Activated T-cell treated with anti-CD3 and anti-CD28 coated beads, Interleukin-2, amount 50 U/mL, for 4 hours (primary cell): Measurements from ENCODE around the gene RANGAP1. TPM values are rescaled to one million over a fixed set of nuclear protein-coding genes. Genes with fewer than 3 reads are reported as not detected.
A peak's percentile ranks its signal among the peaks of the same experiment; 100 is the strongest.

ENCODE experiments used
- ATAC-seq, 2 donors: fragments of 200-7000 bp; cut with Tn5 transposase; one replicate each; pipeline ENCODE4 v1.10.0; 2021
- DNase-seq: peaks from one replicate; pipeline ENCODE4 v3.0.0-alpha.2; 2020
- H3K27me3 Mint-ChIP-seq: one replicate; pipeline ENCODE4 v1.8.0; 2021; ENCODE audit warnings: low read depth, mixed read lengths
- H3K36me3 Mint-ChIP-seq: one replicate; pipeline ENCODE4 v1.8.0; 2022; ENCODE audit warnings: mixed read lengths; ENCODE audit not compliant: insufficient read depth
- H3K4me1 Mint-ChIP-seq: one replicate; pipeline ENCODE4 v1.8.0; 2021; ENCODE audit warnings: low read depth, mixed read lengths
- H3K4me3 Mint-ChIP-seq: one replicate; pipeline ENCODE4 v1.8.0; 2021; ENCODE audit warnings: mild to moderate bottlenecking, moderate library complexity, mixed read lengths
- H3K9me3 Mint-ChIP-seq: one replicate; pipeline ENCODE4 v1.8.0; 2021; ENCODE audit warnings: mixed read lengths
- total RNA-seq, 3 donors: library from RNA; stranded (reverse); gene quantifications; one replicate each; pipeline ENCODE4 v1.2.1, GENCODE V29; 2021

Gene RANGAP1
- total RNA-seq, 3 donors from 2014 or later = 191 to 205 (median 192) TPM

- peak overlapping the region; percentile 85 for H3K4me3 Mint-ChIP-seq
- DNase-seq = peak; percentile 78
- no peaks in the 10 kb centered on the region for H3K36me3 Mint-ChIP-seq
- H3K27me3 Mint-ChIP-seq = peaks cover 6% of the 10 kb centered on the region
- peak; percentile 92 to 93 for ATAC-seq
- no peaks in the 10 kb centered on the region for H3K9me3 Mint-ChIP-seq
- H3K4me1 Mint-ChIP-seq = peaks cover 11% of the 10 kb centered on the region
Measured at GRCh38 chr22:41197038-41197972, 88.7 kb downstream of the RANGAP1 start.

Other genes starting within 250 kb of the RANGAP1 start
- 10 to 100 TPM; 43.7 to 52.0 (median 51.4) TPM for gene EP300, start 193.6 kb downstream of the RANGAP1 start, total RNA-seq
- 10 to 100 TPM; 57.4 to 57.8 (median 57.5) TPM for gene L3MBTL2, start 80.9 kb downstream of the RANGAP1 start, total RNA-seq
- under 1 TPM; 0.24 to 0.86 (median 0.60) TPM for gene CHADL, start 45.3 kb downstream of the RANGAP1 start, total RNA-seq
- gene ZC3H7B, start 15.3 kb upstream of the RANGAP1 start, total RNA-seq = 10 to 100 TPM; 57.0 to 62.4 (median 60.9) TPM
- 1 to 10 TPM; 2.9 to 3.6 (median 3.0) TPM for gene TEF, start 95.8 kb upstream of the RANGAP1 start, total RNA-seq
- 10 to 100 TPM; 56.4 to 69.6 (median 61.0) TPM for gene TOB2, start 160.6 kb upstream of the RANGAP1 start, total RNA-seq
- 100 to 1,000 TPM; 138 to 164 (median 144) TPM for gene PHF5A, start 182.5 kb upstream of the RANGAP1 start, total RNA-seq
- gene ACO2, start 182.9 kb upstream of the RANGAP1 start, total RNA-seq = 100 to 1,000 TPM; 128 to 133 (median 130) TPM